ENCODE measurements around the gene FASN.

DNA sequence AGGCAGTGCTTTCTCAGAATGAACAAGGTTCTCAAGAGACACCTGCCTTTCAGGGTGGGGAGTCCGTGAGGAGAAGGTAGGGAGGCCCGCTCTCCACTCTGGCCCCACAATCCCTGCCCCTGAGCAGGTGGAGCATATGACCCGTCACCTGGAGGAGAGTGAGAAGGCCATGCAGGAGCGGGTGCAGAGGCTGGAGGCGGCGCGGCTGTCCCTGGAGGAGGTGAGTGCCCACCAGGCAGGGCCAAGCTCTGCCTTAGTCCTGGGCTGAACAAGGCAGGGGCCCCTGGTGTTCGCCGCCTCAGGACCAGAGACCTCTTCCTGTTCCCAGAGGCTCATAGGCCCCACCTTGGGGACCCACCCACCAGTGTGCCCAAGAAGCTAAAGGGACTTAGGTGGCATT is 69.1 kb downstream of the FASN start:
- TF ChIP-seq MXI1 (IDR thresholded peaks at IDR 0.05; ENCODE audit: borderline replicate concordance, low read depth, low read length), result no peak
- TF ChIP-seq POLR2A (IDR thresholded peaks at IDR 0.05; ENCODE audit: low read depth, low read length), result no peak
- TF ChIP-seq, protein P1, sequence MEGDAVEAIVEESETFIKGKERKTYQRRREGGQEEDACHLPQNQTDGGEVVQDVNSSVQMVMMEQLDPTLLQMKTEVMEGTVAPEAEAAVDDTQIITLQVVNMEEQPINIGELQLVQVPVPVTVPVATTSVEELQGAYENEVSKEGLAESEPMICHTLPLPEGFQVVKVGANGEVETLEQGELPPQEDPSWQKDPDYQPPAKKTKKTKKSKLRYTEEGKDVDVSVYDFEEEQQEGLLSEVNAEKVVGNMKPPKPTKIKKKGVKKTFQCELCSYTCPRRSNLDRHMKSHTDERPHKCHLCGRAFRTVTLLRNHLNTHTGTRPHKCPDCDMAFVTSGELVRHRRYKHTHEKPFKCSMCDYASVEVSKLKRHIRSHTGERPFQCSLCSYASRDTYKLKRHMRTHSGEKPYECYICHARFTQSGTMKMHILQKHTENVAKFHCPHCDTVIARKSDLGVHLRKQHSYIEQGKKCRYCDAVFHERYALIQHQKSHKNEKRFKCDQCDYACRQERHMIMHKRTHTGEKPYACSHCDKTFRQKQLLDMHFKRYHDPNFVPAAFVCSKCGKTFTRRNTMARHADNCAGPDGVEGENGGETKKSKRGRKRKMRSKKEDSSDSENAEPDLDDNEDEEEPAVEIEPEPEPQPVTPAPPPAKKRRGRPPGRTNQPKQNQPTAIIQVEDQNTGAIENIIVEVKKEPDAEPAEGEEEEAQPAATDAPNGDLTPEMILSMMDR (conservative IDR thresholded peaks at IDR 0.05; ENCODE audit: low read depth, low read length), result no peak
- TF ChIP-seq, protein P2, sequence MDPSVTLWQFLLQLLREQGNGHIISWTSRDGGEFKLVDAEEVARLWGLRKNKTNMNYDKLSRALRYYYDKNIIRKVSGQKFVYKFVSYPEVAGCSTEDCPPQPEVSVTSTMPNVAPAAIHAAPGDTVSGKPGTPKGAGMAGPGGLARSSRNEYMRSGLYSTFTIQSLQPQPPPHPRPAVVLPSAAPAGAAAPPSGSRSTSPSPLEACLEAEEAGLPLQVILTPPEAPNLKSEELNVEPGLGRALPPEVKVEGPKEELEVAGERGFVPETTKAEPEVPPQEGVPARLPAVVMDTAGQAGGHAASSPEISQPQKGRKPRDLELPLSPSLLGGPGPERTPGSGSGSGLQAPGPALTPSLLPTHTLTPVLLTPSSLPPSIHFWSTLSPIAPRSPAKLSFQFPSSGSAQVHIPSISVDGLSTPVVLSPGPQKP (IDR thresholded peaks at IDR 0.05; ENCODE audit: borderline replicate concordance, low read depth, low read length), result no peak
- no peak for TF ChIP-seq RFX5 (IDR thresholded peaks at IDR 0.05; ENCODE audit: low read depth, low read length)
- TF ChIP-seq, protein P3, sequence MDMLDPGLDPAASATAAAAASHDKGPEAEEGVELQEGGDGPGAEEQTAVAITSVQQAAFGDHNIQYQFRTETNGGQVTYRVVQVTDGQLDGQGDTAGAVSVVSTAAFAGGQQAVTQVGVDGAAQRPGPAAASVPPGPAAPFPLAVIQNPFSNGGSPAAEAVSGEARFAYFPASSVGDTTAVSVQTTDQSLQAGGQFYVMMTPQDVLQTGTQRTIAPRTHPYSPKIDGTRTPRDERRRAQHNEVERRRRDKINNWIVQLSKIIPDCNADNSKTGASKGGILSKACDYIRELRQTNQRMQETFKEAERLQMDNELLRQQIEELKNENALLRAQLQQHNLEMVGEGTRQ (IDR thresholded peaks at IDR 0.05; ENCODE audit: low read depth, low read length), result no peak
